Measurements from ENCODE around the gene IRF2BP2. TPM values are rescaled to one million over a fixed set of nuclear protein-coding genes. Genes with fewer than 3 reads are reported as not detected.

IRF2BP2 gene
- 100 to 1,000 TPM; 238 to 283 TPM for total RNA-seq

GRCh38 chr1:234610061-234610665 is at the start of gene IRF2BP2:
Gene IRF2BP2, minus strand, starts transcription at chr1:234610178. Its CDS starts 684 bp downstream, at chr1:234609494.
- H3K36me3 Mint-ChIP-seq (ENCODE audit: insufficient read depth in 2 of 2), result peaks cover 24 to 32% of the 10 kb centered on the region in 2 donors
- DNase-seq (peak; percentile 88 to 89), ATAC-seq (replicated peaks in 1 of 2) (peak; percentile 9 to 27)
- peak within 1 kb of the TSS; percentile 85 to 93 for H3K4me3 Mint-ChIP-seq
- H3K27me3 Mint-ChIP-seq (ENCODE audit: low read depth), result no peaks in the 10 kb centered on the region
- no peaks in the 10 kb centered on the region for H3K9me3 Mint-ChIP-seq
- H3K27ac Mint-ChIP-seq, result peak within 1 kb of the TSS; percentile 97
- peaks cover 35% of the 10 kb centered on the region for H3K4me1 Mint-ChIP-seq (ENCODE audit: low read depth)

GRCh38 chr1:234659538-234659937 is 49.6 kb upstream of the IRF2BP2 start:
- peaks cover 21% of the 10 kb centered on the region for H3K4me1 Mint-ChIP-seq (ENCODE audit: low read depth)
- ATAC-seq (replicated peaks in 1 of 2), result no peak
- no peaks in the 10 kb centered on the region for H3K27me3 Mint-ChIP-seq (ENCODE audit: low read depth)
- no peak overlapping the region for H3K27ac Mint-ChIP-seq
- no peak overlapping the region for H3K4me3 Mint-ChIP-seq
- H3K36me3 Mint-ChIP-seq (ENCODE audit: insufficient read depth in 2 of 2), result no peaks in the 10 kb centered on the region
- no peak for DNase-seq
- H3K9me3 Mint-ChIP-seq, result no peaks in the 10 kb centered on the region

- Mint-ChIP-seq H3K36me3 (ENCODE audit: insufficient read depth in 2 of 2) (no peaks in the 10 kb centered on the region), H3K27ac (no peak overlapping the region), H3K4me1 (ENCODE audit: low read depth) (peaks cover 21% of the 10 kb centered on the region), H3K4me3 (no peak overlapping the region), H3K9me3 (no peaks in the 10 kb centered on the region), H3K27me3 (ENCODE audit: low read depth) (no peaks in the 10 kb centered on the region)
- no peak for DNase-seq
- ATAC-seq (replicated peaks in 1 of 2), result no peak
These were observed 48.2 kb upstream of the IRF2BP2 start for GRCh38 chr1:234658138-234658537.

- Mint-ChIP-seq H3K27me3 (ENCODE audit: low read depth) (no peaks in the 10 kb centered on the region), H3K36me3 (ENCODE audit: insufficient read depth in 2 of 2) (no peaks in the 10 kb centered on the region), H3K4me1 (ENCODE audit: low read depth) (peaks cover 21% of the 10 kb centered on the region), H3K27ac (no peak overlapping the region), H3K9me3 (no peaks in the 10 kb centered on the region), H3K4me3 (peak overlapping the region in 1 of 2 donors; percentile 38)
- DNase-seq (peak; percentile 27 to 38), ATAC-seq (replicated peaks in 1 of 2) (peak; percentile 97 to 99)
These were observed 47.1 kb upstream of the IRF2BP2 start for GRCh38 chr1:234656944-234657654.

GRCh38 chr1:234656070-234656895 is 46.3 kb upstream of the IRF2BP2 start:
- Mint-ChIP-seq H3K4me1 (ENCODE audit: low read depth) (peaks cover 21% of the 10 kb centered on the region), H3K36me3 (ENCODE audit: insufficient read depth in 2 of 2) (no peaks in the 10 kb centered on the region), H3K27ac (no peak overlapping the region), H3K9me3 (no peaks in the 10 kb centered on the region), H3K27me3 (ENCODE audit: low read depth) (no peaks in the 10 kb centered on the region), H3K4me3 (no peak overlapping the region)
- ATAC-seq (replicated peaks in 1 of 2) (no peak), DNase-seq (no peak)

GRCh38 chr1:234655328-234656069 is 45.5 kb upstream of the IRF2BP2 start:
- no peak for ATAC-seq (replicated peaks in 1 of 2)
- peaks cover 19% of the 10 kb centered on the region for H3K4me1 Mint-ChIP-seq (ENCODE audit: low read depth)
- no peaks in the 10 kb centered on the region for H3K36me3 Mint-ChIP-seq (ENCODE audit: insufficient read depth in 2 of 2)
- no peaks in the 10 kb centered on the region for H3K27me3 Mint-ChIP-seq (ENCODE audit: low read depth)
- H3K9me3 Mint-ChIP-seq, result no peaks in the 10 kb centered on the region
- no peak overlapping the region for H3K27ac Mint-ChIP-seq
- no peak for DNase-seq
- H3K4me3 Mint-ChIP-seq, result no peak overlapping the region

- Mint-ChIP-seq H3K9me3 (peaks cover 0 to 2% of the 10 kb centered on the region in 2 donors), H3K36me3 (ENCODE audit: insufficient read depth in 2 of 2) (no peaks in the 10 kb centered on the region), H3K4me3 (no peak overlapping the region), H3K4me1 (ENCODE audit: low read depth) (peaks cover 16% of the 10 kb centered on the region), H3K27me3 (ENCODE audit: low read depth) (no peaks in the 10 kb centered on the region), H3K27ac (no peak overlapping the region)
- ATAC-seq (replicated peaks in 1 of 2) (no peak), DNase-seq (no peak)
These were observed 44.2 kb upstream of the IRF2BP2 start for GRCh38 chr1:234654002-234654733.

- Mint-ChIP-seq H3K9me3 (peaks cover 6 to 8% of the 10 kb centered on the region in 2 donors), H3K4me3 (no peak overlapping the region), H3K27me3 (ENCODE audit: low read depth) (peaks cover 5% of the 10 kb centered on the region), H3K27ac (no peak overlapping the region), H3K4me1 (ENCODE audit: low read depth) (no peaks in the 10 kb centered on the region), H3K36me3 (ENCODE audit: insufficient read depth in 2 of 2) (peaks cover 4 to 6% of the 10 kb centered on the region in 2 donors)
- no peak for ATAC-seq (replicated peaks in 1 of 2)
- no peak for DNase-seq
These were observed 39.6 kb upstream of the IRF2BP2 start for GRCh38 chr1:234649432-234650081.

GRCh38 chr1:234647758-234648157 is 37.8 kb upstream of the IRF2BP2 start:
- H3K4me1 Mint-ChIP-seq (ENCODE audit: low read depth), result no peaks in the 10 kb centered on the region
- peak in 1 of 2 donors; percentile 19 for ATAC-seq (replicated peaks in 1 of 2)

GRCh38 chr1:234647245-234647644 is 37.3 kb upstream of the IRF2BP2 start:
- H3K4me3 Mint-ChIP-seq, result no peak overlapping the region
- H3K4me1 Mint-ChIP-seq (ENCODE audit: low read depth), result no peaks in the 10 kb centered on the region
- peaks cover 4 to 6% of the 10 kb centered on the region in 2 donors for H3K36me3 Mint-ChIP-seq (ENCODE audit: insufficient read depth in 2 of 2)
- ATAC-seq (replicated peaks in 1 of 2) (no peak), DNase-seq (no peak)
- peaks cover 5% of the 10 kb centered on the region for H3K27me3 Mint-ChIP-seq (ENCODE audit: low read depth)
- peaks cover 6 to 9% of the 10 kb centered on the region in 2 donors for H3K9me3 Mint-ChIP-seq
- H3K27ac Mint-ChIP-seq, result no peak overlapping the region

More at GRCh38 chr1:234647758-234648157, 37.8 kb upstream of the IRF2BP2 start:
- Mint-ChIP-seq H3K36me3 (ENCODE audit: insufficient read depth in 2 of 2) (peaks cover 4 to 6% of the 10 kb centered on the region in 2 donors), H3K9me3 (peaks cover 6 to 9% of the 10 kb centered on the region in 2 donors), H3K27me3 (ENCODE audit: low read depth) (peaks cover 5% of the 10 kb centered on the region), H3K27ac (no peak overlapping the region), H3K4me3 (no peak overlapping the region)
- no peak for DNase-seq

GRCh38 chr1:234645964-234646363 is 36.0 kb upstream of the IRF2BP2 start:
- ATAC-seq (replicated peaks in 1 of 2), result no peak
- Mint-ChIP-seq H3K9me3 (peaks cover 6 to 9% of the 10 kb centered on the region in 2 donors), H3K4me3 (no peak overlapping the region), H3K36me3 (ENCODE audit: insufficient read depth in 2 of 2) (peaks cover 4 to 6% of the 10 kb centered on the region in 2 donors), H3K27ac (no peak overlapping the region), H3K27me3 (ENCODE audit: low read depth) (peaks cover 5% of the 10 kb centered on the region), H3K4me1 (ENCODE audit: low read depth) (no peaks in the 10 kb centered on the region)
- no peak for DNase-seq
